GM12864 (cell line): ENCODE data around the gene SBNO2.

Source experiments
- DNase-seq: peaks from one replicate; pipeline ENCODE4 v3.0.0-alpha.2; 2011; ENCODE audit warnings: low read depth
- H3K4me3 ChIP-seq: 2 replicates; pipeline ENCODE4 v1.5.1; 2011; ENCODE audit warnings: mild to moderate bottlenecking, low read depth, low read length, control low read depth
- CTCF ChIP-seq: IDR thresholded peaks from 2 replicates; pipeline ENCODE4 v1.5.1; 2011; ENCODE audit warnings: low read depth, mild to moderate bottlenecking, moderate library complexity, low read length, control low read depth, inconsistent platforms; ENCODE audit errors: missing control alignments

The SBNO2 gene

GRCh38 chr19:1159864-1160595 lies 14.0 kb downstream of the SBNO2 start:
- no peak overlapping the region for H3K4me3 ChIP-seq
- no peak for DNase-seq
- TF ChIP-seq CTCF = no peak

GRCh38 chr19:1158885-1159448 lies 15.1 kb downstream of the SBNO2 start:
- H3K4me3 ChIP-seq = no peak overlapping the region
- DNase-seq = no peak
- no peak for TF ChIP-seq CTCF

DNA sequence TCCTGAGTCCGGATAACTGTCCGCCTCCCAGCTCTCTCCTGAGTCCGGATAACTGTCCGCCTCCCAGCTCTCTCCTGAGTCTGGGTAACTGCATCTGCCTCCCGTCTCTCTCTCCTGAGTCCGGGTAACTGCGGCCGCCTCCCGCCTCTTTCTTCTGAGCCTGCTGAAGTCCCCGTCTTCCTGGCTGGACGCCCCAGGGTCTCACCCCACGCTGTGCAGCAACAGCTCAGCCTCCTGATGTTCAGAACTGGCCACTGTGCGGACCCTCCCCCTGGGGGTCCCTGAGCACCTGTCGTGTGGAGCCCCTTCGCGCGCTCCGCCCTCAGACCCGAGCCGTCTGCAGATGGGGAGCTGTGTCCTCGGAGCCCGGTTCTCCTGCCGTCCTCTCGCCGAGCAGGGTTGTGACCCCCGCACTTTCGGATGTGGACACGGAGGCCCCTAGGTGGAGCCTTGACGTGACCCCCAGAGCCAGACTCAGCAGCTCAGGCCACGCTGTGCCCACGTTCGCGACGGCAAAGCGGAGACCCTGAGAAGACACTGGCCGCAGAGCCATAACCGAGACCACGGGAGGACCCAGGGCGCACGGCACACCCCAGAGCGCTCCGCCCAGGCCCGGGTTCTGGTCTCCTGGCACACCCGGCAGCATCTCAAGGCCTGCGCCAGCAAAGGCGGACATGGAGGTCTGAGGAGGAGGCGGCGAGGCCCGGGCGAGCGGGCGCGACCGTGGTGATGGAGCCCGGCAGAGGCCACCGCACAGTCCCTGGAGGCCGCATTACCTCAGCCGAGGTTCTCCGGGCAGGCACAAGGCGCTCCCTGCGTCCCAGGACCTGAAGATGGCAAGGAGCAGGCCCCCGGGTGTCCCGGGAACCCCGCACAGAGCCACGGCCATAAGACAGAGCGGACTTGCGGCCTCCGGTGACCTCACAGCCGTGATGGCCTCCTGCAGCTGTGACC lies 15.9 kb downstream of the SBNO2 start:
- DNase-seq = no peak
- TF ChIP-seq CTCF = no peak
- H3K4me3 ChIP-seq = no peak overlapping the region

GRCh38 chr19:1156830-1157615 lies 17.0 kb downstream of the SBNO2 start:
- no peak for DNase-seq
- no peak overlapping the region for H3K4me3 ChIP-seq
- TF ChIP-seq CTCF = no peak

DNA sequence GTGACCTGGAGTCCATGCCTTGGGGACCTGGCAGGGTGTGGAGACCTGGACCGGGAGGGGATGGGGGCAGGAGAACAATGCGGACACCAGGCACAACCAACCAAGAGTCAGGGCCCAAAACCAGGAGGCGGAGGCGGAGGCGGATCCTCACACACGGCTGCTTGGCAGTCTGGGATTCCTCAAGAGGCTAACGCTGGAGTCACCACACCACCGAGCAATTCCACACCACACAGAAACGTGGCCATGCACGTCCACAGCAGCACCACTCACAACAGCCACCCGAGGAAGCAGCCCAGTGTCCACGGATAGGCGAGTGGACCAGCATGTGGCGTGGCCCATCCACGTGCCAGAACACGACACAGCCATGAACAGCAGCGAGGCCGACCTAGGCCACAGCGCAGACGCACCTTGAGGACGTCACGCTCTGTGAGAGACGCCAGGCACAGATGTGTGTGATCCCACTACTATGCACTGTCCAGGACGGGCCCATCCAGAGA lies 17.7 kb downstream of the SBNO2 start:
- no peak for DNase-seq
- TF ChIP-seq CTCF = no peak
- no peak overlapping the region for H3K4me3 ChIP-seq
